ENCODE results near the gene KLK8. TPM values are rescaled to one million over a fixed set of nuclear protein-coding genes. Genes with fewer than 3 reads are reported as not detected.

KLK8 gene
- total RNA-seq, 1 experiment from 2014 or later: not detected

DNA sequence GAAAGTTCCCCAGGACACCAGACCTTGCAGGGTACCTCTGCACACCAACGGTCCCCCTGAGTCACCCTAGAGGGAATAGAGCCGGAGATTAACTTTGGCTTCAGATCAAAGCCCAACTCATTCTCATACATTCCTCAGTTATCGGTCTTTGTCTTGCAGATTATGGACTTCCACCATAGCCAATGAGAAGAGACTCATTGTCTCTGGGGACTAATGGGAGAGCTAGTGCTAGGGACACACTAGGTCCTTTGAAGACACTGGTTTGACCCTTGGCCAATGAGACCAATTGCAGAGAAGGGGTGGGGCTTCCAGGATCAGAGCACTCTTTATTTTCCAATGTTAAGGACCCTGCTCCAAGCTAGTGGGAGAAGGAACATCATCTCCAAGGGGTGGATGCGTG is 23.8 kb downstream of the KLK8 start:
- Histone ChIP-seq H3K4me1 (ENCODE audit: insufficient read depth, low read length, poor library complexity, severe bottlenecking) (no peaks in the 10 kb centered on the region), H3K36me3 (ENCODE audit: insufficient read depth, low read length, poor library complexity, severe bottlenecking) (no peaks in the 10 kb centered on the region), H3K27ac (ENCODE audit: low read depth, low read length, poor library complexity, severe bottlenecking) (no peak overlapping the region), H3K9me3 (ENCODE audit: low read depth, low read length, poor library complexity, severe bottlenecking) (no peaks in the 10 kb centered on the region), H3K4me3 (ENCODE audit: low read depth, low read length, poor library complexity, severe bottlenecking) (no peak overlapping the region), H3K27me3 (replicated peaks; ENCODE audit: insufficient read depth, low read depth, low read length, poor library complexity) (peaks cover 50% of the 10 kb centered on the region)
- intact Hi-C loops (cut with micrococcal nuclease; ENCODE audit: unreplicated experiment): no loop called here
- BruUV-seq (replicated peaks): no TSS peak
- POLR2A ChIA-PET (ENCODE audit: low non-redundant PET): no interaction called here
- no peak for DNase-seq (ENCODE audit: low spot score)
- CTCF ChIA-PET: no interaction called here
- no peak for TF ChIP-seq EZH2 (IDR thresholded peaks at IDR 0.05; ENCODE audit: borderline replicate concordance, low read depth, low read length, poor library complexity, severe bottlenecking)
- TF ChIP-seq, protein P1, sequence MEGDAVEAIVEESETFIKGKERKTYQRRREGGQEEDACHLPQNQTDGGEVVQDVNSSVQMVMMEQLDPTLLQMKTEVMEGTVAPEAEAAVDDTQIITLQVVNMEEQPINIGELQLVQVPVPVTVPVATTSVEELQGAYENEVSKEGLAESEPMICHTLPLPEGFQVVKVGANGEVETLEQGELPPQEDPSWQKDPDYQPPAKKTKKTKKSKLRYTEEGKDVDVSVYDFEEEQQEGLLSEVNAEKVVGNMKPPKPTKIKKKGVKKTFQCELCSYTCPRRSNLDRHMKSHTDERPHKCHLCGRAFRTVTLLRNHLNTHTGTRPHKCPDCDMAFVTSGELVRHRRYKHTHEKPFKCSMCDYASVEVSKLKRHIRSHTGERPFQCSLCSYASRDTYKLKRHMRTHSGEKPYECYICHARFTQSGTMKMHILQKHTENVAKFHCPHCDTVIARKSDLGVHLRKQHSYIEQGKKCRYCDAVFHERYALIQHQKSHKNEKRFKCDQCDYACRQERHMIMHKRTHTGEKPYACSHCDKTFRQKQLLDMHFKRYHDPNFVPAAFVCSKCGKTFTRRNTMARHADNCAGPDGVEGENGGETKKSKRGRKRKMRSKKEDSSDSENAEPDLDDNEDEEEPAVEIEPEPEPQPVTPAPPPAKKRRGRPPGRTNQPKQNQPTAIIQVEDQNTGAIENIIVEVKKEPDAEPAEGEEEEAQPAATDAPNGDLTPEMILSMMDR (conservative IDR thresholded peaks at IDR 0.05; ENCODE audit: low read depth, low read length): no peak

DNA sequence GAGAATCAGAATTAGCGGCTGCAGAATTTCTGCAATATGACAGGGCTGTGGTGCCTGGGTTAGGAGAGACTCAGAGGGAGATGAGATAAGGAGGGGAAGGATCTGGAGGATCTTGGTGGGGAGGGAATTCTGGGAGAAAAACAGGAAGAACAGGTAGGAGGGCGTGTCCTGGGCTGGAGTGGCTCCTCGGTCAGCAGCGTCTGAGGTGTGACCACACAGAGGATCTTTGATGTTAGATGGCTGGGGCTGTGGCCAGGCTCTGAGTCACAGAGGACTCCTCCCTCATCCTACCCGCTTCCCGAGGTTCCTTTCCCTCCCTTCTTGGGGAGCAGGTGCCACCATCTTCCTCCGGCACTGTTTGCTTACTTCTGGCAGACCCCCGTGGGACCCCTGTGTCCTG is 25.6 kb downstream of the KLK8 start:
- Histone ChIP-seq H3K27ac (ENCODE audit: low read depth, low read length, poor library complexity, severe bottlenecking) (no peak overlapping the region), H3K27me3 (replicated peaks; ENCODE audit: insufficient read depth, low read depth, low read length, poor library complexity) (peaks cover 42% of the 10 kb centered on the region), H3K9me3 (ENCODE audit: low read depth, low read length, poor library complexity, severe bottlenecking) (no peaks in the 10 kb centered on the region), H3K36me3 (ENCODE audit: insufficient read depth, low read length, poor library complexity, severe bottlenecking) (no peaks in the 10 kb centered on the region), H3K4me1 (ENCODE audit: insufficient read depth, low read length, poor library complexity, severe bottlenecking) (no peaks in the 10 kb centered on the region), H3K4me3 (ENCODE audit: low read depth, low read length, poor library complexity, severe bottlenecking) (no peak overlapping the region)
- ChIA-PET CTCF (no interaction called here), POLR2A (ENCODE audit: low non-redundant PET) (no interaction called here)
- intact Hi-C loops (cut with micrococcal nuclease; ENCODE audit: unreplicated experiment): no loop called here
- DNase-seq (ENCODE audit: low spot score): no peak
- TF ChIP-seq EZH2 (IDR thresholded peaks at IDR 0.05; ENCODE audit: borderline replicate concordance, low read depth, low read length, poor library complexity, severe bottlenecking): no peak
- TF ChIP-seq, protein P1 (conservative IDR thresholded peaks at IDR 0.05; ENCODE audit: low read depth, low read length): no peak
- no TSS peak for BruUV-seq (replicated peaks)

DNA sequence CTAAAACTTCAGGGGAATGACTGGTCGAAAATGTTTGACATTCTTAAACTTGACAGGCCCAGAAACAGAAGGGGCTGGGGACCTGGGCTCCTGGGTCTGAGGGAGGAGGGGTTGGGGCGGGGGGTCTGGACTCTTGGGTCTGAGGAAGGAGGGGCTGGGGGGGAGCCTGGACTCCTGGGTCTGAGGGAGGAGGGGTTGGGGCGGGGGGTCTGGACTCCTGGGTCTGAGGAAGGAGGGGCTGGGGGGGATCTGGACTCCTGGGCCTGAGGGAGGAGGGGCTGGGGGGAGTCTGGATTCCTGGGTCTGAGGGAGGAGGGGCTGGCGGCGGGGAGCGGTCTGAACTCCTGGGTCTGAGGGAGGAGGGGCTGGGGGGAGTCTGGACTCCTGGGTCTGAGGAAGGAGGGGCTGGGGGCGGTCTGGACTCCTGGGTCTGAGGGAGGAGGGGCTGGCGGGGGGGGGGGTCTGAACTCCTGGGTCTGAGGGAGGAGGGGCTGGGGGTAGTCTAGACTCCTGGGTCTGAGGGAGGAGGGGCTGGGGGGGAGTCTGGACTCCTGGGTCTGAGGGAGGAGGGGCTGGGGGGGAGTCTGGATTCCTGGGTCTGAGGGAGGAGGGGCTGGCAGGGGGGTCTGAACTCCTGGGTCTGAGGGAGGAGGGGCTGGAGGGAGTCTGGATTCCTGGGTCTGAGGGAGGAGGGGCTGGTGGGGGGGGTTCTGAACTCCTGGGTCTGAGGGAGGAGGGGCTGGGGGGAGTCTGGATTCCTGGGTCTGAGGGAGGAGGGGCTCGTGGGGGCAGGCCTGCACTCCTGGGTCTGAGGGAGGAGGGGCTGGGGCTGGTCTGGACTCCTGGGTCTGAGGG is 26.5 kb downstream of the KLK8 start:
- Histone ChIP-seq H3K4me1 (ENCODE audit: insufficient read depth, low read length, poor library complexity, severe bottlenecking) (no peaks in the 10 kb centered on the region), H3K36me3 (ENCODE audit: insufficient read depth, low read length, poor library complexity, severe bottlenecking) (no peaks in the 10 kb centered on the region), H3K9me3 (ENCODE audit: low read depth, low read length, poor library complexity, severe bottlenecking) (no peaks in the 10 kb centered on the region), H3K27ac (ENCODE audit: low read depth, low read length, poor library complexity, severe bottlenecking) (no peak overlapping the region), H3K27me3 (replicated peaks; ENCODE audit: insufficient read depth, low read depth, low read length, poor library complexity) (peaks cover 40% of the 10 kb centered on the region), H3K4me3 (ENCODE audit: low read depth, low read length, poor library complexity, severe bottlenecking) (no peak overlapping the region)
- intact Hi-C loops (cut with micrococcal nuclease; ENCODE audit: unreplicated experiment): no loop called here
- no TSS peak for BruUV-seq (replicated peaks)
- POLR2A ChIA-PET (ENCODE audit: low non-redundant PET): no interaction called here
- no peak for DNase-seq (ENCODE audit: low spot score)
- CTCF ChIA-PET: interaction anchor here (0.7 kb wide), 1 partner anchor 39 kb away, joined by 3 read pairs; no protein-coding TSS in a partner anchor
- TF ChIP-seq, protein P1 (conservative IDR thresholded peaks at IDR 0.05; ENCODE audit: low read depth, low read length): no peak
- TF ChIP-seq EZH2 (IDR thresholded peaks at IDR 0.05; ENCODE audit: borderline replicate concordance, low read depth, low read length, poor library complexity, severe bottlenecking): no peak
